Lower leg skin (tissue), 4 donors: ENCODE measurements around the gene BTBD10. TPM values are rescaled to one million over a fixed set of nuclear protein-coding genes. Genes with fewer than 3 reads are reported as not detected.
"Not testable (repeated sequence)": the region's sequence is repeated elsewhere in the genome, so short reads cannot be mapped to it uniquely, and the experiment has no call there.

Experiments used
- DNase-seq, 2 donors: peaks; one replicate each; pipeline ENCODE4 v3.0.0-alpha.2; 2019; ENCODE audit warnings: low spot score in 2 of 2
- H3K4me3 ChIP-seq: fragments of 200-600 bp; sonication (generic); 2 replicates; pipeline ENCODE4 v1.5.1; 2017; ENCODE audit warnings: mild to moderate bottlenecking, low read depth; ENCODE audit not compliant: poor library complexity, severe bottlenecking
- CTCF ChIP-seq, 3 donors: fragments of 450-650 bp; IDR thresholded peaks; one replicate each; pipeline ENCODE4 v1.5.1; 2016; ENCODE audit warnings: antibody characterized with exemption in 3 of 3, mild to moderate bottlenecking in 3 of 3, moderate library complexity in 2 of 3
- POLR2A ChIP-seq, 2 donors: fragments of 450-650 bp; IDR thresholded peaks; one replicate each; pipeline ENCODE4 v1.6.1; 2016 to 2017; ENCODE audit warnings: antibody characterized with exemption in 2 of 2, mild to moderate bottlenecking in 1 of 2, moderate library complexity in 1 of 2
- WGBS, 2 donors: methylation state at CpG; one replicate each; pipeline ENCODE4 v1.1.5; 2018; 5-methylcytosine and 5-hydroxymethylcytosine counted together
- intact Hi-C: fragments of 100-400 bp; cut with DNase I; formaldehyde crosslinking; loops from one replicate; pipeline ENCODE4 v1.15.0; 2023; ENCODE audit warnings: low total_unique reads
- total RNA-seq, 4 donors: library from RNA; depleted of rRNA; stranded (reverse); fragments of >200 nt; gene quantifications; one replicate each; pipeline ENCODE4 v1.1.0, GENCODE V29; 2016

Gene BTBD10
- total RNA-seq, 4 donors from 2014 or later = 32.2 to 41.0 (median 35.7) TPM

DNA sequence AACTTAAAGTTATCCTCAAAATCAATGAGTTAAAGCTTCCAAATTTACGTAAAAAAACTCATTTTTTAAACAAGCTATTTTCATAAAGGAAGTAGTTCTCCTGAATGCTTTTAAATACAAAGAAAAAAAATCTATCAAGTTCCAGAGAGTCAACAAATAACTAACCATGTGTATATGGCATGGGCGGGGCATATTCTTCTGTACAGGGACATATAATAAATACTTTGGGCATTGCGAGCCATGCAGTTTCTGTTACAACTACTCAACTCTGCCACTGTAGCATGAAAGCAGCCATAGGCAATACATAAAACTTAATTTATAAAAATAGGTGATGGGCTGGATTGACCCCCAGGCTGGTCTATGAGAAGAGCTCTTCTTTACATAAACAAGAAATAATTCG, 57.8 kb downstream of the BTBD10 start:
- no peak for TF ChIP-seq POLR2A (IDR thresholded peaks at IDR 0.05)
- TF ChIP-seq CTCF (IDR thresholded peaks at IDR 0.05) = no peak
- no peak for DNase-seq
- 94% methylated on average over 4 of the region's 4 CpGs for WGBS, 2 donors
- no peak overlapping the region for H3K4me3 ChIP-seq
- intact Hi-C loops = no loop called here

DNA sequence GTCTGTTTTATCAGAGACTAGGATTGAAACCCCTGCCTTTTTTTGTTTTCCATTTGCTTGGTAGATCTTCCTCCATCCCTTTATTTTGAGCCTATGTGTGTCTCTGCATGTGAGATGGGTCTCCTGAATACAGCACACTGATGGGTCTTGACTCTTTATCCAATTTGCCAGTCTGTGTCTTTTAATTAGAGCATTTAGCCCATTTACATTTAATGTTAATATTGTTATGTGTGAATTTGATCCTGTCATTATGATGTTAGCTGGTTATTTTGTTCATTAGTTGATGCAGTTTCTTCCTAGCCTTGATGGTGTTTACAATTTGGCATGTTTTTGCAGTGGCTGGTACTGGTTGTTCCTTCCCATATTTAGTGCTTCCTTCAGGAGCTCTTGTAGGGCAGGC, 64.7 kb downstream of the BTBD10 start:
- H3K4me3 ChIP-seq, DNase-seq, intact Hi-C loops: not testable (repeated sequence)

DNA sequence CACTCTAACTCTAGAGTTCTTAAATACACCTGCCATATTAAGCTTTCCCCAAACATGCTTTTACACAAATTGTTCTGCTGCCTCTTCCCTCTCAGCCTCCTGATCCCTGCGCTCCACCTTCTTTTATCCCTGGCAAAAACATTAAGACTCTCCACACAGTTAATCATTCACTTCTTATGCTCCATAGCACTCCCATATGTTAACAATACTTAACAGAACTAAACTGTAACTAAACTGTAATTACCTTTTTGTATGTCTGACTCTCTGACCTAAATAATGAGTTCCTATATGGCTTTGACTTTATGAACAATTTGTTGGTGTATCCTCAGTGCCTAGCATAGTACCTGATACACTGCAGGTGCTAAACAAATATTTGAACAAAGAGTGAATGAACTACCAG, 71.8 kb downstream of the BTBD10 start:
- no peak for DNase-seq
- no peak for TF ChIP-seq CTCF (IDR thresholded peaks at IDR 0.05)
- TF ChIP-seq POLR2A (IDR thresholded peaks at IDR 0.05) = no peak
- intact Hi-C loops = no loop called here
- H3K4me3 ChIP-seq = no peak overlapping the region
- 98 to 100% methylated on average over 1 of the region's 1 CpG for WGBS, 2 donors

- intact Hi-C loops = no loop called here
These were observed 74.3 kb downstream of the BTBD10 start for GRCh38 chr11:13388741-13389140.

GRCh38 chr11:13386567-13386966, 76.5 kb downstream of the BTBD10 start:
- no peak for DNase-seq
- H3K4me3 ChIP-seq = no peak overlapping the region
- 89 to 93% methylated on average over 2 of the region's 2 CpGs for WGBS, 2 donors
- intact Hi-C loops = no loop called here
- TF ChIP-seq CTCF (IDR thresholded peaks at IDR 0.05) (no peak), POLR2A (IDR thresholded peaks at IDR 0.05) (no peak)

More at GRCh38 chr11:13388741-13389140, 74.3 kb downstream of the BTBD10 start:
- WGBS, 2 donors = 85 to 91% methylated on average over 5 of the region's 5 CpGs
- DNase-seq = no peak
- no peak overlapping the region for H3K4me3 ChIP-seq
- TF ChIP-seq CTCF (IDR thresholded peaks at IDR 0.05) (no peak), POLR2A (IDR thresholded peaks at IDR 0.05) (no peak)

GRCh38 chr11:13384908-13385640, 77.9 kb downstream of the BTBD10 start:
- intact Hi-C loops = no loop called here
- no peak for DNase-seq
- TF ChIP-seq CTCF (IDR thresholded peaks at IDR 0.05) (no peak), POLR2A (IDR thresholded peaks at IDR 0.05) (no peak)
- H3K4me3 ChIP-seq = no peak overlapping the region
- 26 to 36% methylated on average over 4 of the region's 4 CpGs for WGBS, 2 donors
